GM19239 (cell line): Measurements from ENCODE around the gene FBXL16.

Experiments
- DNase-seq: peaks from one replicate; pipeline ENCODE4 v3.0.0; 2011; ENCODE audit warnings: low spot score; ENCODE audit not compliant: insufficient read length
- FAIRE-seq: peaks from 2 replicates; lab custom pipeline; 2011; peaks lifted over from hg19 to GRCh38; lab: Jason Lieb, UNC

The FBXL16 gene

DNA sequence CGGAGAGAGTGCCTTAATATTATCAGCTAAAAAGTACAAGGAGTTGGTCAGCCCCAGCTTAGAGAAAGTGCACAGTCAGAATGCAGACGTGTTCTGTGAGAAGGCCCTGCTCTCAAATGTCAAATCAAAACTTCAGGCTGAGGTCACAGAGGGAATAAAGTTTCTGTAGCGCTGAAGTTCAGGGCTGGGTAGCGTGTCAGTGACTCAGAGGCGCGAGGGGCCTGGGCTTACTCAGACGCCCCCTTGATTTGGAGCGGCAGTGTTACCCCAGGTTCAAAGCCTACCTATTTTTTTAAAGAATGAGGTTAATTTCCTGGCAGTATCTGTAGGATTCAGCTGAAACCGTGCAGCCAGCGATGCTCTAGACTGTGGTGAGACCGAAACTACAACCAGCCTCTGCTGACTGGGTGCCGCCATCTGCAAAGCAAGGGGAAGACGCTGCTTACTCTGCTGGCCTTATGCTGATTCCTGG is 30.4 kb upstream of the FBXL16 start:
- DNase-seq (no peak), FAIRE-seq (peak; percentile 68)

- FAIRE-seq (peak; percentile 53), DNase-seq (no peak)
These were observed 29.6 kb upstream of the FBXL16 start for GRCh38 chr16:734981-735881.

- FAIRE-seq = no peak
- DNase-seq = no peak
These were observed 28.8 kb upstream of the FBXL16 start for GRCh38 chr16:734208-734980.

GRCh38 chr16:733382-734207 is 28.0 kb upstream of the FBXL16 start:
- FAIRE-seq (no peak), DNase-seq (no peak)

DNA sequence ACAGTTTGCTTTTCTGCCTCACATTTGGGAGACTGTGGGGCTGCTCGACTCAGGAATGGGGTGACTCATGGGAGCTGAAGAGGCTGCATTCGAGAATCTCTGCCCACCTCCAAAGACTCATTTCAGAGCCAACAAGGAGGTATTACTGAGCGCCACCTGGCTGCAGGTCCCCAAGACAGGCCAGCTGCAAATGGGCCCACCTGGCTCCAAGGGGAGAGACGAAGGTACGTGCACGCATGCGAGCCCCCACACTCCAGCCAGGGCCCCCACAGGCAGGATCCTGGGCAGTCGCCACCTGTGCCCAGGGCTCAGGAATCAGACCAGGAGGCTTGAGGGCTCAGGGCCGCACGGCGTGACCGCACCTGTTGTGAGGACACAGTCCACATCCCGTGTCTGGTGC is 27.3 kb upstream of the FBXL16 start:
- no peak for FAIRE-seq
- DNase-seq = no peak

GRCh38 chr16:732332-732731 is 26.7 kb upstream of the FBXL16 start:
- DNase-seq (no peak), FAIRE-seq (no peak)

- FAIRE-seq (no peak), DNase-seq (no peak)
These were observed 25.3 kb upstream of the FBXL16 start for GRCh38 chr16:730666-731509.

DNA sequence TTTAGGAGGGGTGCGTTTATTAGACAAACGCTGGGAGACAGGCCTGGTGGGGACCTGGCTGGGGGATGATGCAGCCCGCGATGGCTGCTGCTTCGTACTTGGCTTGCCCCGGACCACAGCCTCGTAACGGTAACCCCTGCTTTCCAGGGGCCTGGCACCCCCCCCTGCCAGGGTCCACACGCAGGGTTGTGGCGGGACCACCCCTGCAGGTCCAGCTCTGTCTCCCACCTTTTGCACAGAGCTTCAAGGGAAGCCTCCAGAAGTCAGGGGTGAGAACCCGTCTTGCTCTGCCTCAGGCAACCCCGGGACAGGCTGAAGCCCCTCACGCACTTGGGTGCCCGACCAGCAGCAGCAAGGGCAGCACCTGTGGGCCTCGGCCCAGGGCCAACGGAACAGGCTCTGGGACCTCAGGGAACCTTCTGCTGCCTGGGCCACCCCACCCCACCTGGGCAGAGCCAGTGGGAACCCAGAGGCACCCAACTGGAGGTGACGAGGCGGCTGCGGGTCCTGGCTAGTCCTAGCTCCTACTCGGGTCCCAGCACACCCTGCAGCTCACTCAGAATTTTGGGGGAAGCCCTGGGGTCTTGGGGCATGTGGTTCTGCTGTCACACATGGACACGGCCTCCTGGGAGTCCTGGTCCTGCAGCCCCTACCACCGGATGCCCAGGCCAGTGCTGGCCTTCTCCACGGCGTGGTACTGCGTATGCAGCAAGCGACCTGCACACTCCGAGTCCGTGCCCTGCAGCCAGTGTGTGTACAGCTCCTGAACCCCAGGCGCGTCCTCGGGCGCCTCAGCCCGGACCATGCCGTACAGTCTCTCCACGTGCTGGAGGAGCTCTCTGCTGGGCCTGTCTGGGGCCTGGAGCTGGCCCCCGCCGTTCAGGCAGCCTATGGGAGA is 24.4 kb upstream of the FBXL16 start:
- no peak for DNase-seq
- FAIRE-seq = no peak

DNA sequence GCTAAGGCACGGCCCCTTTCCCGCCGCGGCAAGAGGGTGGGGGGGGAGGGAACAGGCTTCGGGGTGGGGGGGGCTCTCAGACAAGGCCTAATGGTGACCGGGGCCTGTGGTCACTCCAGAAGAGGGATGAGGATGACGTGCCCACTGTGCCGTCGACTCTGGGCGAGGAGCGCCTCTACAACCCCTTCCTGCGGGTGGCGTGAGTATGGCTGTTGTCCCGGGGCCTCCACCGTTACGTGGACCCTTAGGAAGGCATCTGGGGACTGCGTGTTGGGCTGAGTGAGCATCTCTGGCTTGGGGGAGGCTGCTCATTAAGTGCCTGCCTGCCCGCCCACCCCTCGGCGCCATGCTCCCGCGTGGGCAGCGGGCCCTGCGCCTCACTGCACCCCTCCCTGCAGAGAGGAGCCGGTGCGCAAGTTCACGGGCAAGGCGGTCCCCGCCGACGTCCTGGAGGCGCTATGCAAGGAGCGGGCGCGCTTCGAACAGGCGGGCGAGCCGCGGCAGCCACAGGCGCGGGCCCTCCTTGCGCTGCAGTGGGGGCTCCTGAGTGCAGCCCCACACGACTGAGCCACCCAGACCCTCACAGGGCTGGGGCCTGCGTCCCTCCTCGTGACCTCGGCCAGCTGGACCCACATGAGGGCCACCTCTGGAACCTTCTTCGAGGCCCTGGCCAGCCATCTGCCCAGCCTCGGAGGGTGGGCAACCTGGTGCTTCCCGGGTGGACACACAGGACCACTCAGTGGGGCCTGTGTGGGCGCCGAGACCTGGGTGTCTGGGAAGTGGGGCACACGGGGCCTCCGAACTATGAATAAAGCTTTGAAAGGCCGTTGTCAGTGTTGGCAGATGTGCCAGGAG is 23.5 kb upstream of the FBXL16 start:
- DNase-seq = no peak
- no peak for FAIRE-seq

- peak; percentile 91 for DNase-seq
- FAIRE-seq = peak; percentile 87
These were observed 22.7 kb upstream of the FBXL16 start for GRCh38 chr16:728131-728889.

DNA sequence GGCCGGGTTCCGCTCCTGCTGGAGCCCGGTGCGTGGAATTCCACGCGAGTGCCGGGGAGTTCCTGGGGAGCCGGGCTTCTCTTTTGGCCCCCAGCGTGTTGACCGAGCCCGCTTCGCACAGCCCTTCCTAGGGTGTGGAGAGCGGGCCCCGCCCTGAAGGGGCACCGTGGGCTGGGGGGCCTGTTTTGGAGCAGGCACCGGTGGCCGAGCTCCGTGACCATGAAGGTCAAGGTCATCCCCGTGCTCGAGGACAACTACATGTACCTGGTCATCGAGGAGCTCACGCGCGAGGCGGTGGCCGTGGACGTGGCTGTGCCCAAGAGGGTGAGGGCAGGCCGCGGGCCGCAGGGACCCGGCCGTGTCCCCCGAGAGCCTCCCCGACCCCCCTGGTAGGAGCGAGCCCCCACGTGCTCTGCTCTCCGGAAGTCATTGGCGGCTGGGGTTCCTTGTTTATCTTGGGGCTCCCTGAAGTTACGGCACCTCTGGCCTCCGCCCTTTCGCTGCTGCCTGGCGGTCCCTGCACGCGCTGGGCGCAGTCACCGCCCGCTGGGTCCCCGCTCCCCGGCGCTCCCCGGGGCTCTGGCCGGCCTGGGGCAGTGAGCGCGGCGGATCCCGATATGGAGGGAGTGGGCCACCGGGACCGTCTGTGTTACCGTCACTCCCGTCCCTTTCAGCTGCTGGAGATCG is 21.8 kb upstream of the FBXL16 start:
- FAIRE-seq (no peak), DNase-seq (no peak)

GRCh38 chr16:726438-727290 is 21.1 kb upstream of the FBXL16 start, which contains the start of the genes CCDC78 and HAGHL:
Gene CCDC78, minus strand, starts transcription at chr16:726443. Its CDS starts 76 bp downstream, at chr16:726367.
Gene HAGHL, plus strand, starts transcription at chr16:727106. Its CDS starts 404 bp downstream, at chr16:727510.
- FAIRE-seq (peak; percentile 48), DNase-seq (peak; percentile 90)

- no peak for DNase-seq
- no peak for FAIRE-seq
These were observed 20.5 kb upstream of the FBXL16 start for GRCh38 chr16:726188-726437.

DNA sequence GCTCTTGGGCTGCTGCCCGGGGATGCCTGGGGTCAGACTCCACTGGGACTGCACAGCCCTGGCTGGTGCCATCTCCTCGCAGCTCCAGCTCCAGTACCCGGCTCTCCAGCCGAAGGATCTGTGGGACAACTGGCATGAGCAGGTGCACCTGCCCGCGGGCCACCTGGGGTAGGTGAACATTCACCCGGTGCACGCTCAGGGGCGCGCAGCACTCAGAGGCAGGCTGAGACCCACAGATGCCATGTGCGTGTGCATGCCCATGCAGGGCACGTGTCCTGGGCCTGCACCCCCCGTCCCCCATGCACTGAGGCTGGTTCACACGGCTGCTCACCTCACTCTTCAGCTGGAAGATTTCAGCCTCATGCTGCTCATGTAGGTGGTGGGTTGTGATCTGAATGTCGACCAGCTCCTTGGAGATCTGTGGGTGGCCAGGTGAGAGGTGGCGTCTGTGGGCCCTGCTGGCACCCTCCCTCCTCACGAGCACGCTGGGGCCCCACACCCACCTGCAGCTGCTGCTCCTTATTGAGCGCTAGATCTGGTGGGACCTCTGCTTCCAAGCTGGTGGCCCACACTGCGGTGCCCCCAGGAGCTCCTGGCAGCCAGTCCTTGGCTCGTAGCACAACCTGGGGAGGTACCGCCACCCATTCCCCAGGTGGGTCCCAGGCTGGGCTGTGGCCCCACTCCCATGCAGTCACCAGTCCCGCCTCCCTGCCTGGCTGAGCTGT is 20.0 kb upstream of the FBXL16 start:
- DNase-seq = no peak
- no peak for FAIRE-seq

GRCh38 chr16:725041-725376 is 19.4 kb upstream of the FBXL16 start:
- DNase-seq (no peak), FAIRE-seq (no peak)
